GM21737 (cell line): ENCODE results near the gene ABCA1.
"Not testable (repeated sequence)": the region's sequence is repeated elsewhere in the genome, so short reads cannot be mapped to it uniquely, and the experiment has no call there.

ENCODE experiments used
- ATAC-seq: cut with Tn5 transposase; IDR thresholded peaks from one replicate; pipeline ENCODE4 v1.9.1; 2021; ENCODE audit warnings: mild to moderate bottlenecking, moderate library complexity; ENCODE audit not compliant: unreplicated experiment

The ABCA1 gene

GRCh38 chr9:104906441-104907277, 21.3 kb downstream of the ABCA1 start:
- no peak for ATAC-seq

- ATAC-seq, result no peak
Observed at GRCh38 chr9:104905931-104906330, 22.0 kb downstream of the ABCA1 start.

GRCh38 chr9:104905153-104905901, 22.6 kb downstream of the ABCA1 start:
- no peak for ATAC-seq

- ATAC-seq, result no peak
Observed at GRCh38 chr9:104903609-104904008, 24.3 kb downstream of the ABCA1 start.

- no peak for ATAC-seq
Observed at GRCh38 chr9:104900871-104901270, 27.1 kb downstream of the ABCA1 start.

GRCh38 chr9:104900324-104900723, 27.6 kb downstream of the ABCA1 start:
- no peak for ATAC-seq

- ATAC-seq, result no peak
Observed at GRCh38 chr9:104899759-104900247, 28.2 kb downstream of the ABCA1 start.

GRCh38 chr9:104898376-104898775, 29.6 kb downstream of the ABCA1 start:
- not testable (repeated sequence) for ATAC-seq

- ATAC-seq, result no peak
Observed at GRCh38 chr9:104896131-104896530, 31.8 kb downstream of the ABCA1 start.

GRCh38 chr9:104895572-104895971, 32.4 kb downstream of the ABCA1 start:
- ATAC-seq, result no peak

- ATAC-seq, result no peak
Observed at GRCh38 chr9:104892701-104893100, 35.3 kb downstream of the ABCA1 start.

- no peak for ATAC-seq
Observed at GRCh38 chr9:104890433-104890770, 37.6 kb downstream of the ABCA1 start.

GRCh38 chr9:104885818-104886709, 41.9 kb downstream of the ABCA1 start:
- ATAC-seq, result no peak

- no peak for ATAC-seq
Observed at GRCh38 chr9:104883169-104883568, 44.8 kb downstream of the ABCA1 start.

GRCh38 chr9:104882566-104882965, 45.4 kb downstream of the ABCA1 start:
- ATAC-seq, result no peak

- ATAC-seq, result no peak
Observed at GRCh38 chr9:104882086-104882485, 45.9 kb downstream of the ABCA1 start.

GRCh38 chr9:104879555-104880309, 48.2 kb downstream of the ABCA1 start:
- ATAC-seq, result no peak

- no peak for ATAC-seq
Observed at GRCh38 chr9:104876587-104876986, 51.4 kb downstream of the ABCA1 start.

GRCh38 chr9:104875897-104876296, 52.1 kb downstream of the ABCA1 start:
- ATAC-seq, result no peak

GRCh38 chr9:104875320-104875719, 52.6 kb downstream of the ABCA1 start:
- no peak for ATAC-seq
